Type B pancreatic cell (in vitro differentiated cells): ENCODE measurements around the gene GALK2. TPM values are rescaled to one million over a fixed set of nuclear protein-coding genes. Genes with fewer than 3 reads are reported as not detected.
"Not testable (repeated sequence)": the region's sequence is repeated elsewhere in the genome, so short reads cannot be mapped to it uniquely, and the experiment has no call there.

Source experiments
- DNase-seq: peaks from one replicate; pipeline ENCODE4 v3.0.0; 2021; ENCODE audit warnings: mixed read lengths; ENCODE audit not compliant: unreplicated experiment; ENCODE audit errors: extremely low spot score
- H3K27ac Mint-ChIP-seq: 2 replicates; pipeline ENCODE4 v1.8.0; 2021; ENCODE audit warnings: mild to moderate bottlenecking, mixed read lengths
- H3K27me3 Mint-ChIP-seq: 2 replicates; pipeline ENCODE4 v1.8.0; 2021; ENCODE audit warnings: mixed read lengths
- H3K36me3 Mint-ChIP-seq: 2 replicates; pipeline ENCODE4 v1.8.0; 2021; ENCODE audit warnings: mixed read lengths
- H3K4me1 Mint-ChIP-seq: one replicate; pipeline ENCODE4 v1.8.0; 2021; ENCODE audit warnings: mixed read lengths; ENCODE audit not compliant: unreplicated experiment
- H3K4me3 Mint-ChIP-seq: 2 replicates; pipeline ENCODE4 v1.8.0; 2021; ENCODE audit warnings: mild to moderate bottlenecking, mixed read lengths
- H3K9me3 Mint-ChIP-seq: 2 replicates; pipeline ENCODE4 v1.8.0; 2021; ENCODE audit warnings: mixed read lengths
- total RNA-seq: library from RNA; stranded (reverse); gene quantifications from 2 replicates; pipeline ENCODE4 v1.2.1, GENCODE V29; 2021; ENCODE audit warnings: low replicate concordance
- TF ChIP-seq, protein P1 (sequence below): fragments of 200-600 bp; sonication (generic); conservative IDR thresholded peaks from 2 replicates; pipeline ENCODE4 v1.5.0; 2021; ENCODE audit warnings: antibody characterized with exemption, mild to moderate bottlenecking

Gene GALK2
- total RNA-seq, 1 donor from 2014 or later = 24.9 TPM

DNA sequence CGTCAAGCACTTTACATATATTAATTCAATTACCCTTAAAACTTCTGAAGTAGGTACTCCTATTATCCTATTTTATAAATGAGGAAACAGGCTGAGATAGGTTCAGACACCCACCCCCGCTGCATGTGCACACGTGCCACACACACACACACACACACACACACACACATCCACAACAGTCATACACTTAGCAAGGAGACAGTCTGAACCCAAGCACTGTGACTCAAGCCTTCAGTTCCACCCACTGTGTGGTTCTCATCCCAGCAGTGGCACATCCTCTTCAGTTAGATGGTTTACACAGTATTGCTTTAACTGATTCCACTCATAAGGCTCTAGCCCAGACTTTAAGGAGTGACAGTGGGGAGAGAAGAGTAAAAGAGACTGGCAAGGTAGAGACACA lies 161.9 kb downstream of the GALK2 start:
- TF ChIP-seq, protein P1, sequence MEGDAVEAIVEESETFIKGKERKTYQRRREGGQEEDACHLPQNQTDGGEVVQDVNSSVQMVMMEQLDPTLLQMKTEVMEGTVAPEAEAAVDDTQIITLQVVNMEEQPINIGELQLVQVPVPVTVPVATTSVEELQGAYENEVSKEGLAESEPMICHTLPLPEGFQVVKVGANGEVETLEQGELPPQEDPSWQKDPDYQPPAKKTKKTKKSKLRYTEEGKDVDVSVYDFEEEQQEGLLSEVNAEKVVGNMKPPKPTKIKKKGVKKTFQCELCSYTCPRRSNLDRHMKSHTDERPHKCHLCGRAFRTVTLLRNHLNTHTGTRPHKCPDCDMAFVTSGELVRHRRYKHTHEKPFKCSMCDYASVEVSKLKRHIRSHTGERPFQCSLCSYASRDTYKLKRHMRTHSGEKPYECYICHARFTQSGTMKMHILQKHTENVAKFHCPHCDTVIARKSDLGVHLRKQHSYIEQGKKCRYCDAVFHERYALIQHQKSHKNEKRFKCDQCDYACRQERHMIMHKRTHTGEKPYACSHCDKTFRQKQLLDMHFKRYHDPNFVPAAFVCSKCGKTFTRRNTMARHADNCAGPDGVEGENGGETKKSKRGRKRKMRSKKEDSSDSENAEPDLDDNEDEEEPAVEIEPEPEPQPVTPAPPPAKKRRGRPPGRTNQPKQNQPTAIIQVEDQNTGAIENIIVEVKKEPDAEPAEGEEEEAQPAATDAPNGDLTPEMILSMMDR = no peak
- no peak for DNase-seq
- no peaks in the 10 kb centered on the region for H3K9me3 Mint-ChIP-seq
- H3K4me1 Mint-ChIP-seq = no peaks in the 10 kb centered on the region
- H3K36me3 Mint-ChIP-seq = peaks cover 26% of the 10 kb centered on the region
- no peaks in the 10 kb centered on the region for H3K27me3 Mint-ChIP-seq
- no peak overlapping the region for H3K27ac Mint-ChIP-seq
- H3K4me3 Mint-ChIP-seq = no peak overlapping the region

DNA sequence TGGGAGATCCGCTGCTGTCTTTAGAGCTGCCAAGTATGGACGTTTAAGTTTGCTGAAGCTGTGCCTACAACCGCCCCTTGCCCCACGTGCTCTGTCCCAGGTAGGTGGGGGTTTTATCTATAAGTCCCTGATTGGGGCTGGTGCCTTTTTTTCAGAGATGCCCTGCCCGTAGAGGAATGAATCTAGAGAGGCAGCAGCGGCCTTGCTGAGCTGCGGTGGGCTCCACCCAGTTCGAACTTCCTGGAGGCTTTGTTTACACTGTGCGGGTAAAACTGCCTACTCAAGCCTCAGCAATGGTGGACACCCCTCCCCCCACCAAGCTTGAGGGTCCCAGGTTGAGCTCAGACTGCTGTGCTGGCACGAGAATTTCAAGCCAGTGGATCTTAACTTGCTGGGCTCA lies 169.6 kb downstream of the GALK2 start:
- TF ChIP-seq, protein P1 = no peak
- peaks cover 21% of the 10 kb centered on the region for H3K36me3 Mint-ChIP-seq
- no peak overlapping the region for H3K27ac Mint-ChIP-seq
- H3K4me3 Mint-ChIP-seq = no peak overlapping the region
- peaks cover 14% of the 10 kb centered on the region for H3K9me3 Mint-ChIP-seq
- no peaks in the 10 kb centered on the region for H3K27me3 Mint-ChIP-seq
- H3K4me1 Mint-ChIP-seq = no peaks in the 10 kb centered on the region
- no peak for DNase-seq

DNA sequence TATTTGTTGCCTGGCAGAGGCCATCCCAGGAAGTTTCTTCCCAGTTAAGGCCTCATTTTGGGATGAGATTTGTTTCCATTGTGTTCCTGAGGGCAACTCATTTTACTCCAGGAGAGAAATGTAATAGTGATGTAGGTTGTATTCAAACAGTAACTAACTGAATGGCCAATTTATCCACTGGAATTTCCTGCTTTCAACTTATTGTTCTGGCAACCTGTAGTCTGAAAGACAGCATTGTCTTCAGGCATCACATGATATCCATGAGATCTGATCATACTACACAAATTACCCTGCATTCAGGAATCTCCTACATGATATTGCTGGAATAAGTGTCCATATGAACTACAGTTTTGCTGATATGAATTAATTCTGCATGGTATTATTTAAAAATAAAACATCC lies 173.5 kb downstream of the GALK2 start:
- TF ChIP-seq, protein P1 = no peak
- H3K36me3 Mint-ChIP-seq = peaks cover 29% of the 10 kb centered on the region
- peaks cover 18% of the 10 kb centered on the region for H3K9me3 Mint-ChIP-seq
- no peaks in the 10 kb centered on the region for H3K4me1 Mint-ChIP-seq
- DNase-seq = no peak
- no peaks in the 10 kb centered on the region for H3K27me3 Mint-ChIP-seq
- H3K4me3 Mint-ChIP-seq = no peak overlapping the region
- H3K27ac Mint-ChIP-seq = no peak overlapping the region

GRCh38 chr15:49354439-49354838 lies 184.4 kb downstream of the GALK2 start:
- H3K36me3 Mint-ChIP-seq, H3K4me1 Mint-ChIP-seq, H3K9me3 Mint-ChIP-seq, H3K4me3 Mint-ChIP-seq, H3K27ac Mint-ChIP-seq, DNase-seq, H3K27me3 Mint-ChIP-seq: not testable (repeated sequence)

- Mint-ChIP-seq H3K4me1 (no peaks in the 10 kb centered on the region), H3K4me3 (no peak overlapping the region), H3K36me3 (peaks cover 4% of the 10 kb centered on the region), H3K9me3 (peaks cover 3% of the 10 kb centered on the region), H3K27me3 (no peaks in the 10 kb centered on the region), H3K27ac (no peak overlapping the region)
- TF ChIP-seq, protein P1 = no peak
- no peak for DNase-seq
Observed at GRCh38 chr15:49361370-49361769, 191.3 kb downstream of the GALK2 start.

GRCh38 chr15:49366496-49366895 lies 196.4 kb downstream of the GALK2 start:
- H3K4me1 Mint-ChIP-seq = no peaks in the 10 kb centered on the region
- H3K36me3 Mint-ChIP-seq = peaks cover 4% of the 10 kb centered on the region
- DNase-seq = no peak
- H3K4me3 Mint-ChIP-seq = no peak overlapping the region
- peaks cover 3% of the 10 kb centered on the region for H3K9me3 Mint-ChIP-seq
- H3K27me3 Mint-ChIP-seq = no peaks in the 10 kb centered on the region
- H3K27ac Mint-ChIP-seq = no peak overlapping the region
- TF ChIP-seq, protein P1 = no peak
